ENCODE results near the gene KMT2B. TPM values are rescaled to one million over a fixed set of nuclear protein-coding genes. Genes with fewer than 3 reads are reported as not detected.

KMT2B gene
- total and polyA plus RNA-seq, 2 donors (not counting 1 experiment from before 2014, with no cell fraction given) = 85.6 to 96.9 TPM

GRCh38 chr19:35759697-35760096 lies 41.9 kb downstream of the KMT2B start:
- ChIA-PET POLR2A (no interaction called here), CTCF (no interaction called here)
- H3K27me3 Mint-ChIP-seq = peaks cover 13% of the 10 kb centered on the region
- H3K4me1 Mint-ChIP-seq = peaks cover 33% of the 10 kb centered on the region
- H3K9me3 Mint-ChIP-seq (ENCODE audit: insufficient read depth) = no peaks in the 10 kb centered on the region
- intact Hi-C loops (cut with micrococcal nuclease) = loop anchor here (5.0 kb wide), 1 partner anchor 67 kb away; no protein-coding TSS in a partner anchor
- H2AFZ ChIP-seq (ENCODE audit: insufficient read depth, low read depth, low read length, poor library complexity, severe bottlenecking) = no peak overlapping the region
- H3K27me3 ChIP-seq (replicated peaks in 1 of 4; ENCODE audit: control extremely low read depth in 1 of 4, control insufficient read depth in 3 of 4, insufficient read depth in 4 of 4, low read length in 3 of 4) = peaks cover 0 to 23% (median 10%) of the 10 kb centered on the region in 4 experiments
- TF ChIP-seq EZH2 (IDR thresholded peaks at IDR 0.05; ENCODE audit: borderline replicate concordance, insufficient read depth, low read depth, low read length, poor library complexity, severe bottlenecking) (no peak), CTCF (IDR thresholded peaks at IDR 0.05) (no peak)
- DNase-seq (no peak), ATAC-seq (ENCODE audit: low read depth) (no peak)
- no peak overlapping the region for H3K9ac ChIP-seq (ENCODE audit: low read length)
- no peaks in the 10 kb centered on the region for H4K20me1 ChIP-seq (ENCODE audit: control insufficient read depth, insufficient read depth, low read length, poor library complexity, severe bottlenecking)
- H3K27ac Mint-ChIP-seq = no peak overlapping the region
- H3K27ac ChIP-seq (ENCODE audit: low read length in 2 of 2) = no peak overlapping the region
- peaks cover 0 to 14% of the 10 kb centered on the region in 2 experiments for H3K36me3 ChIP-seq (replicated peaks in 1 of 2; ENCODE audit: control extremely low read depth in 1 of 2, control insufficient read depth in 1 of 2, extremely low read depth in 1 of 2, insufficient read depth in 2 of 2, low read length in 1 of 2)
- H3K4me3 ChIP-seq (ENCODE audit: control extremely low read depth in 1 of 5, extremely low read depth in 1 of 5, insufficient read depth in 1 of 5, low read depth in 2 of 5, low read length in 4 of 5) = no peak overlapping the region
- no CpG with 5 or more reads among the region's 2 CpGs for WGBS (ENCODE audit: insufficient coverage)
- H3K9me3 ChIP-seq (ENCODE audit: control extremely low read depth in 1 of 3, control insufficient read depth in 2 of 3, insufficient read depth in 1 of 3, low read length in 2 of 3) = peaks cover 0 to 10% (median 0%) of the 10 kb centered on the region in 3 donors
- peaks cover 29% of the 10 kb centered on the region for H3K79me2 ChIP-seq (ENCODE audit: control insufficient read depth, insufficient read depth, low read length)
- H3K4me2 ChIP-seq (replicated peaks; ENCODE audit: low read depth, low read length, poor library complexity, severe bottlenecking) = no peak overlapping the region
- H3K4me1 ChIP-seq (ENCODE audit: control insufficient read depth in 2 of 2, insufficient read depth in 2 of 2, low read length in 2 of 2) = peaks cover 24 to 35% of the 10 kb centered on the region in 2 donors
- peak overlapping the region; percentile 99 for H3K4me3 Mint-ChIP-seq

- no peaks in the 10 kb centered on the region for H4K20me1 ChIP-seq (ENCODE audit: control insufficient read depth, insufficient read depth, low read length, poor library complexity, severe bottlenecking)
- H3K79me2 ChIP-seq (ENCODE audit: control insufficient read depth, insufficient read depth, low read length) = peaks cover 29% of the 10 kb centered on the region
- DNase-seq (no peak), ATAC-seq (ENCODE audit: low read depth) (no peak)
- H3K9ac ChIP-seq (ENCODE audit: low read length) = no peak overlapping the region
- intact Hi-C loops (cut with micrococcal nuclease) = no loop called here
- no peak overlapping the region for H3K4me3 ChIP-seq (ENCODE audit: control extremely low read depth in 1 of 5, extremely low read depth in 1 of 5, insufficient read depth in 1 of 5, low read depth in 2 of 5, low read length in 4 of 5)
- TF ChIP-seq CTCF (IDR thresholded peaks at IDR 0.05) (no peak), EZH2 (IDR thresholded peaks at IDR 0.05; ENCODE audit: borderline replicate concordance, insufficient read depth, low read depth, low read length, poor library complexity, severe bottlenecking) (no peak)
- H3K9me3 ChIP-seq (ENCODE audit: control extremely low read depth in 1 of 3, control insufficient read depth in 2 of 3, insufficient read depth in 1 of 3, low read length in 2 of 3) = peaks cover 0 to 5% (median 0%) of the 10 kb centered on the region in 3 donors
- CTCF ChIA-PET = no interaction called here
- H2AFZ ChIP-seq (ENCODE audit: insufficient read depth, low read depth, low read length, poor library complexity, severe bottlenecking) = no peak overlapping the region
- H3K9me3 Mint-ChIP-seq (ENCODE audit: insufficient read depth) = no peaks in the 10 kb centered on the region
- no peak overlapping the region for H3K27ac Mint-ChIP-seq
- H3K27ac ChIP-seq (ENCODE audit: low read length in 2 of 2) = no peak overlapping the region
- H3K4me1 ChIP-seq (ENCODE audit: control insufficient read depth in 2 of 2, insufficient read depth in 2 of 2, low read length in 2 of 2) = peaks cover 17 to 29% of the 10 kb centered on the region in 2 donors
- H3K4me3 Mint-ChIP-seq = no peak overlapping the region
- H3K27me3 ChIP-seq (replicated peaks in 1 of 4; ENCODE audit: control extremely low read depth in 1 of 4, control insufficient read depth in 3 of 4, insufficient read depth in 4 of 4, low read length in 3 of 4) = peaks cover 0 to 15% (median 8%) of the 10 kb centered on the region in 4 experiments
- H3K36me3 ChIP-seq (replicated peaks in 1 of 2; ENCODE audit: control extremely low read depth in 1 of 2, control insufficient read depth in 1 of 2, extremely low read depth in 1 of 2, insufficient read depth in 2 of 2, low read length in 1 of 2) = peaks cover 0 to 20% of the 10 kb centered on the region in 2 experiments
- H3K27me3 Mint-ChIP-seq = peaks cover 7% of the 10 kb centered on the region
- H3K4me2 ChIP-seq (replicated peaks; ENCODE audit: low read depth, low read length, poor library complexity, severe bottlenecking) = no peak overlapping the region
- 100% methylated on average over 3 of the region's 4 CpGs for WGBS (ENCODE audit: insufficient coverage)
- H3K4me1 Mint-ChIP-seq = peaks cover 27% of the 10 kb centered on the region
- POLR2A ChIA-PET = no interaction called here
Measured at GRCh38 chr19:35760711-35761349, 43.0 kb downstream of the KMT2B start.
